ENCODE measurements around the gene OPTC.

DNA sequence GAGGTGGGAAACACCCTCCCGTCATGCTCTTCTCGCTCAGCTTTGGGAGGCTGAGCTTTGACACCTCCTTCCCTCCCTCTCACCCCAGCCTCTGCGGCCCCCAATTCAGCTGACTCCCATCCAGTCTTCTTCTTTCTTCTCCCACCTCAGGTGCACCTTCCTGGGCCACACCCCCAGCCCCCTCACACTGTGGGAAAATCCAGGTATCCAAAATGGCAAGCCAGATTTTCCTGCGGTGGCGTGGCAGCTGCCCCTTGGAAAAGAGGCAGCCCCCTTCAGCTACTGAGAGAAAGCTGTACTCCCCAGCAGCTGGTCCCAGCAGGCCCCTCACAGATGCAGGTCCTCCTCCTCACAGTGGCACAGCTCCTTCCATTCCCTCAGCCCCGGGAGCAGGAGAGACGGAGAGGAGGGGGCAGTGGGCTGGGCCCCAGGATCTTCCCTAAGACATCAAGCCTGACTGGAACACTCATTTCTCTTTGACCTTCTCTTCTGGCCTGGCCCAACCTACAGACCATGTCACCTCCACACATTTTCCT, 61.6 kb downstream of the OPTC start:
- TF ChIP-seq, protein P1, sequence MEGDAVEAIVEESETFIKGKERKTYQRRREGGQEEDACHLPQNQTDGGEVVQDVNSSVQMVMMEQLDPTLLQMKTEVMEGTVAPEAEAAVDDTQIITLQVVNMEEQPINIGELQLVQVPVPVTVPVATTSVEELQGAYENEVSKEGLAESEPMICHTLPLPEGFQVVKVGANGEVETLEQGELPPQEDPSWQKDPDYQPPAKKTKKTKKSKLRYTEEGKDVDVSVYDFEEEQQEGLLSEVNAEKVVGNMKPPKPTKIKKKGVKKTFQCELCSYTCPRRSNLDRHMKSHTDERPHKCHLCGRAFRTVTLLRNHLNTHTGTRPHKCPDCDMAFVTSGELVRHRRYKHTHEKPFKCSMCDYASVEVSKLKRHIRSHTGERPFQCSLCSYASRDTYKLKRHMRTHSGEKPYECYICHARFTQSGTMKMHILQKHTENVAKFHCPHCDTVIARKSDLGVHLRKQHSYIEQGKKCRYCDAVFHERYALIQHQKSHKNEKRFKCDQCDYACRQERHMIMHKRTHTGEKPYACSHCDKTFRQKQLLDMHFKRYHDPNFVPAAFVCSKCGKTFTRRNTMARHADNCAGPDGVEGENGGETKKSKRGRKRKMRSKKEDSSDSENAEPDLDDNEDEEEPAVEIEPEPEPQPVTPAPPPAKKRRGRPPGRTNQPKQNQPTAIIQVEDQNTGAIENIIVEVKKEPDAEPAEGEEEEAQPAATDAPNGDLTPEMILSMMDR (IDR thresholded peaks at IDR 0.05) = no peak
- TF ChIP-seq POLR2A (IDR thresholded peaks at IDR 0.05) = no peak
